Endothelial cell (in vitro differentiated cells): ENCODE data around the gene DEFB116. TPM values are rescaled to one million over a fixed set of nuclear protein-coding genes. Genes with fewer than 3 reads are reported as not detected.
"Not testable (repeated sequence)": the region's sequence is repeated elsewhere in the genome, so short reads cannot be mapped to it uniquely, and the experiment has no call there.

ENCODE experiments used
- DNase-seq: peaks from one replicate; pipeline ENCODE4 v3.0.0; 2021; ENCODE audit warnings: low spot score
- H3K27ac Mint-ChIP-seq: one replicate; pipeline ENCODE4 v1.8.0; 2021; ENCODE audit warnings: mixed read lengths, inconsistent platforms; ENCODE audit not compliant: unreplicated experiment
- H3K27me3 Mint-ChIP-seq: one replicate; pipeline ENCODE4 v1.8.0; 2021; ENCODE audit warnings: mild to moderate bottlenecking, moderate library complexity, mixed read lengths, inconsistent platforms; ENCODE audit not compliant: unreplicated experiment
- H3K36me3 Mint-ChIP-seq: one replicate; pipeline ENCODE4 v1.8.0; 2021; ENCODE audit warnings: mild to moderate bottlenecking, low read depth, mixed read lengths, inconsistent platforms; ENCODE audit not compliant: unreplicated experiment
- H3K4me1 Mint-ChIP-seq: one replicate; pipeline ENCODE4 v1.8.0; 2021; ENCODE audit warnings: mild to moderate bottlenecking, mixed read lengths, inconsistent platforms; ENCODE audit not compliant: unreplicated experiment
- H3K4me3 Mint-ChIP-seq: one replicate; pipeline ENCODE4 v1.8.0; 2021; ENCODE audit warnings: mild to moderate bottlenecking, mixed read lengths, inconsistent platforms; ENCODE audit not compliant: unreplicated experiment
- H3K9me3 Mint-ChIP-seq: one replicate; pipeline ENCODE4 v1.8.0; 2021; ENCODE audit warnings: mixed read lengths, inconsistent platforms; ENCODE audit not compliant: unreplicated experiment
- CTCF ChIP-seq: fragments of 200-600 bp; sonication (generic); IDR thresholded peaks from one replicate; pipeline ENCODE4 v1.5.0; 2021; ENCODE audit warnings: antibody characterized with exemption; ENCODE audit not compliant: unreplicated experiment
- long read RNA-seq: library from polyadenylated mRNA; unstranded; transcript quantifications from one replicate; pipeline ENCODE4 v2.0.0, GENCODE V29; 2020; ENCODE audit not compliant: unreplicated experiment
- total RNA-seq: library from RNA; stranded (reverse); fragmentation: NEBNext Ultra II Directional; extraction: Animal tissue kit (Norgen Biotek cat#: 25700); gene quantifications from one replicate; pipeline ENCODE4 v1.2.1, GENCODE V29; 2021; ENCODE audit not compliant: unreplicated experiment

The DEFB116 gene
- total RNA-seq = not detected
- long read RNA-seq = 0 reads

- H3K4me3 Mint-ChIP-seq = no peak within 1 kb of the TSS
- DNase-seq = no peak
- TF ChIP-seq CTCF = no peak
- H3K27me3 Mint-ChIP-seq = no peaks in the 10 kb centered on the region
- H3K9me3 Mint-ChIP-seq = peaks cover 37% of the 10 kb centered on the region
- no peak within 1 kb of the TSS for H3K27ac Mint-ChIP-seq
- no peaks in the 10 kb centered on the region for H3K4me1 Mint-ChIP-seq
- peaks cover 8% of the 10 kb centered on the region for H3K36me3 Mint-ChIP-seq
Measured at GRCh38 chr20:31308535-31309162, at the start of gene DEFB116. TSS of gene DEFB116 (minus strand) at chr20:31308585. CDS start at chr20:31308585, 0 bp downstream.

- no peaks in the 10 kb centered on the region for H3K27me3 Mint-ChIP-seq
- TF ChIP-seq CTCF = no peak
- H3K27ac Mint-ChIP-seq = no peak overlapping the region
- no peak overlapping the region for H3K4me3 Mint-ChIP-seq
- H3K9me3 Mint-ChIP-seq = peaks cover 7% of the 10 kb centered on the region
- peaks cover 4% of the 10 kb centered on the region for H3K36me3 Mint-ChIP-seq
- no peak for DNase-seq
- no peaks in the 10 kb centered on the region for H3K4me1 Mint-ChIP-seq
Measured at GRCh38 chr20:31355981-31356380, 47.6 kb upstream of the DEFB116 start.

- H3K36me3 Mint-ChIP-seq = no peaks in the 10 kb centered on the region
Measured at GRCh38 chr20:31341470-31341869, 33.1 kb upstream of the DEFB116 start.

GRCh38 chr20:31330893-31331292 lies 22.5 kb upstream of the DEFB116 start:
- no peaks in the 10 kb centered on the region for H3K4me1 Mint-ChIP-seq
- TF ChIP-seq CTCF = no peak
- no peak for DNase-seq
- H3K27ac Mint-ChIP-seq = no peak overlapping the region
- H3K9me3 Mint-ChIP-seq = peaks cover 22% of the 10 kb centered on the region
- H3K27me3 Mint-ChIP-seq = peaks cover 4% of the 10 kb centered on the region
- peaks cover 6% of the 10 kb centered on the region for H3K36me3 Mint-ChIP-seq
- no peak overlapping the region for H3K4me3 Mint-ChIP-seq

More at GRCh38 chr20:31341470-31341869, 33.1 kb upstream of the DEFB116 start:
- TF ChIP-seq CTCF = no peak
- Mint-ChIP-seq H3K9me3 (peaks cover 5% of the 10 kb centered on the region), H3K4me1 (no peaks in the 10 kb centered on the region), H3K27ac (no peak overlapping the region), H3K4me3 (no peak overlapping the region), H3K27me3 (no peaks in the 10 kb centered on the region)
- DNase-seq = no peak

- H3K36me3 Mint-ChIP-seq = no peaks in the 10 kb centered on the region
Measured at GRCh38 chr20:31322504-31322903, 14.1 kb upstream of the DEFB116 start.

GRCh38 chr20:31284964-31285363 lies 23.4 kb downstream of the DEFB116 start:
- not testable (repeated sequence) for H3K27ac Mint-ChIP-seq, H3K27me3 Mint-ChIP-seq, H3K4me3 Mint-ChIP-seq, H3K4me1 Mint-ChIP-seq, DNase-seq
- Mint-ChIP-seq H3K9me3 (peaks cover 70% of the 10 kb centered on the region), H3K36me3 (peaks cover 13% of the 10 kb centered on the region)

More at GRCh38 chr20:31322504-31322903, 14.1 kb upstream of the DEFB116 start:
- no peak for DNase-seq
- Mint-ChIP-seq H3K27ac (no peak overlapping the region), H3K27me3 (no peaks in the 10 kb centered on the region), H3K9me3 (peaks cover 34% of the 10 kb centered on the region), H3K4me3 (no peak overlapping the region), H3K4me1 (no peaks in the 10 kb centered on the region)
- TF ChIP-seq CTCF = no peak
